ENCODE data around the gene OR14K1. TPM values are rescaled to one million over a fixed set of nuclear protein-coding genes. Genes with fewer than 3 reads are reported as not detected.

OR14K1 gene, protein sequence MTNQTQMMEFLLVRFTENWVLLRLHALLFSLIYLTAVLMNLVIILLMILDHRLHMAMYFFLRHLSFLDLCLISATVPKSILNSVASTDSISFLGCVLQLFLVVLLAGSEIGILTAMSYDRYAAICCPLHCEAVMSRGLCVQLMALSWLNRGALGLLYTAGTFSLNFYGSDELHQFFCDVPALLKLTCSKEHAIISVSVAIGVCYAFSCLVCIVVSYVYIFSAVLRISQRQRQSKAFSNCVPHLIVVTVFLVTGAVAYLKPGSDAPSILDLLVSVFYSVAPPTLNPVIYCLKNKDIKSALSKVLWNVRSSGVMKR
- total RNA-seq (2022; extraction: Qiagen RNA extraction; ENCODE audit: low read depth): not detected in 5 replicates

DNA sequence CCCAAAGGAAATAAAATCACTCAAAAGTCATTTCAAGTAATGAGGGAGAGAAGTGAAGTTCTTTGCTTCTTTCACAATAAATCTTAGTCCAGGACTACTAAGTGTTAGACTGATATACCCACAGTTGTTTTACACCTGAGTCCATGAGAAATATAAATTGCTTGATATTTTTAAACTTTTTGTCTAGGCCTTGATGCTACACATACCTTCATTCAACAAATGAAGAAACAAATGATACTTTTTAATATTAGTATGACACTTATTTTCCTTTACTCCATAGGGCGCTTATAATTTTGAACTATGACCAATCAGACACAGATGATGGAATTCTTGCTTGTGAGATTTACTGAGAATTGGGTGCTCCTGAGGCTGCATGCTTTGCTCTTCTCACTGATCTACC lies at the start of gene OR14K1:
OR14K1 (plus strand) TSS at position 301 of the 400 bp plus-strand sequence; CDS start at position 301, 0 bp downstream.

DNA sequence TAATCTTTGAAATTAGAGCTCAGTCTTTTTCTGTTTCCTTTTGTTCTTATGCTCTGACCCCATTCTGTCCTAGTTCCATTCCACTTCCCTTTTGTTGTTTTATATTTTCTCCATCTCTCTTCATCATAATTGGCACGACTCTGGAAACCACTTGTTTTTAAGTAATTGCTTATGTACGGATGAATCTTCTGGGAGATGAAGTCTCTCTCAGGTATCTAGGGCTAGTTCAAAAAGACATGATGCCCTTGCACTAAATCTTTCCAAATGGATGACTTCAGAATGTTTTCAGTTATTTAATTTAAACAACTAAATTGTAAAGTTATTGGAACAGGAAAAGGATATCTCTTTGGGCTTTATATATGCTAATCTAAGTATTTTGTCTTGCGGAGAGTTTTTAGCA lies 21.9 kb upstream of the OR14K1 start, which contains the start of gene OR6F1:
OR6F1 (minus strand) TSS at position 101 of the 400 bp plus-strand sequence. CDS start 3,891 bp downstream, outside the sequence.

DNA sequence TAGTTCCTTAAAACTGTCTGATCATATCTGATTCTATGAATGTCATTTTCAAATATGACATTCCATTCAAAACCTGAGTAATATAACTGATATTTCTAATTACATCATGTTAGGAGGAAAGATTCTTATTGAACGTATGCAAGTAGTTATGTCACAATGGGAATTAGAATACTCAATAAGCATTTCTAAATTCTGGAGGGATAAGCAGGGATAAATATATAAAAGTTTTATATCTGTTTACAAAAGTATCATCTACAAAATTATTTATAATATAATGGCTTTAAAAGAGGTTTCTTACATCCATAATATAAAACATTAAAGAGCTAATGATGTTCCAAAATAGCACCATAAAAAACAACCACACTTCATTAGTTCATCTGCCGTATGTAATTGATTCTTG lies 9.6 kb downstream of the OR14K1 start, which contains the start of gene OR14A2:
OR14A2 (minus strand) TSS at position 101 of the 400 bp plus-strand sequence.

DNA sequence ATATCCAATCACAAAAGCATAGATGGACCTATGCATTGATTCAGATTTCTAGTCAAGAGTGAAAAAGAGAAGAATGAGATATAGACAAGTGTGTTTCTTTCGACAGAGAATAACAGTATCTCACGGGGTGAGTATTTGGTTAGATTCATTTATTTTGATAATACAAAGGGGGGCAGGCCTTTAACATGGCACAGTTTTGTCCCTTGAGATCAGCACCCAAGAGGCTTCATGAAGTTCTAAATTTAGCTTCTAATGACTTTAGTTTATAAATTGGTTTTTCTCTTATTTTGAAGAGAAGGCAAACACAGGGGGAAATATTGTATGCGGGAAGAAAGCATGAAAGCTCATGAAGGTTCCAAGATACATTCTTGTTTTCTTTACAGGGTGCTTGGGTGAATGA lies 22.0 kb downstream of the OR14K1 start, which contains the start of gene OR1C1:
OR1C1 (minus strand) TSS at position 101 of the 400 bp plus-strand sequence. CDS start 2,150 bp downstream, outside the sequence.

Other genes starting within 250 kb of the OR14K1 start
- not detected in 5 replicates for gene OR2C3, start 202.2 kb upstream of the OR14K1 start, total RNA-seq (2022; extraction: Qiagen RNA extraction; ENCODE audit: low read depth)
- gene GCSAML, start 189.5 kb upstream of the OR14K1 start, total RNA-seq (2022; extraction: Qiagen RNA extraction; ENCODE audit: low read depth): not detected in 5 replicates
- gene OR2G2, start 150.3 kb upstream of the OR14K1 start, total RNA-seq (2022; extraction: Qiagen RNA extraction; ENCODE audit: low read depth): not detected in 5 replicates
- not detected in 5 replicates for gene OR2G3, start 133.0 kb upstream of the OR14K1 start, total RNA-seq (2022; extraction: Qiagen RNA extraction; ENCODE audit: low read depth)
- gene OR13G1, start 58.9 kb upstream of the OR14K1 start, total RNA-seq (2022; extraction: Qiagen RNA extraction; ENCODE audit: low read depth): not detected in 5 replicates
- gene OR6F1, start 22.0 kb upstream of the OR14K1 start, total RNA-seq (2022; extraction: Qiagen RNA extraction; ENCODE audit: low read depth): not detected in 5 replicates
- gene OR14A2, start 9.5 kb downstream of the OR14K1 start, total RNA-seq (2022; extraction: Qiagen RNA extraction; ENCODE audit: low read depth): not detected in 5 replicates
- not detected in 5 replicates for gene OR1C1, start 21.9 kb downstream of the OR14K1 start, total RNA-seq (2022; extraction: Qiagen RNA extraction; ENCODE audit: low read depth)
- not detected in 5 replicates for gene OR14A16, start 85.5 kb downstream of the OR14K1 start, total RNA-seq (2022; extraction: Qiagen RNA extraction; ENCODE audit: low read depth)
- not detected in 5 replicates for gene OR11L1, start 103.3 kb downstream of the OR14K1 start, total RNA-seq (2022; extraction: Qiagen RNA extraction; ENCODE audit: low read depth)
- not detected in 5 replicates for gene TRIM58, start 118.6 kb downstream of the OR14K1 start, total RNA-seq (2022; extraction: Qiagen RNA extraction; ENCODE audit: low read depth)
- not detected in 5 replicates for gene OR2W3, start 157.0 kb downstream of the OR14K1 start, total RNA-seq (2022; extraction: Qiagen RNA extraction; ENCODE audit: low read depth)
- not detected in 5 replicates for gene OR2T8, start 181.6 kb downstream of the OR14K1 start, total RNA-seq (2022; extraction: Qiagen RNA extraction; ENCODE audit: low read depth)
- not detected in 5 replicates for gene OR2AJ1, start 186.3 kb downstream of the OR14K1 start, total RNA-seq (2022; extraction: Qiagen RNA extraction; ENCODE audit: low read depth)
- not detected in 5 replicates for gene OR2L8, start 210.2 kb downstream of the OR14K1 start, total RNA-seq (2022; extraction: Qiagen RNA extraction; ENCODE audit: low read depth)
- gene OR2AK2, start 226.6 kb downstream of the OR14K1 start, total RNA-seq (2022; extraction: Qiagen RNA extraction; ENCODE audit: low read depth): not detected in 5 replicates

Measured in A549 treated with DMSO at 1 μM for 4 hours (cell line).